ENCODE measurements around the gene GRIN3A. TPM values are rescaled to one million over a fixed set of nuclear protein-coding genes. Genes with fewer than 3 reads are reported as not detected.

Gene GRIN3A
- total RNA-seq = under 1 TPM in 1 of 4 donors, not detected in 3; 0.39 TPM

DNA sequence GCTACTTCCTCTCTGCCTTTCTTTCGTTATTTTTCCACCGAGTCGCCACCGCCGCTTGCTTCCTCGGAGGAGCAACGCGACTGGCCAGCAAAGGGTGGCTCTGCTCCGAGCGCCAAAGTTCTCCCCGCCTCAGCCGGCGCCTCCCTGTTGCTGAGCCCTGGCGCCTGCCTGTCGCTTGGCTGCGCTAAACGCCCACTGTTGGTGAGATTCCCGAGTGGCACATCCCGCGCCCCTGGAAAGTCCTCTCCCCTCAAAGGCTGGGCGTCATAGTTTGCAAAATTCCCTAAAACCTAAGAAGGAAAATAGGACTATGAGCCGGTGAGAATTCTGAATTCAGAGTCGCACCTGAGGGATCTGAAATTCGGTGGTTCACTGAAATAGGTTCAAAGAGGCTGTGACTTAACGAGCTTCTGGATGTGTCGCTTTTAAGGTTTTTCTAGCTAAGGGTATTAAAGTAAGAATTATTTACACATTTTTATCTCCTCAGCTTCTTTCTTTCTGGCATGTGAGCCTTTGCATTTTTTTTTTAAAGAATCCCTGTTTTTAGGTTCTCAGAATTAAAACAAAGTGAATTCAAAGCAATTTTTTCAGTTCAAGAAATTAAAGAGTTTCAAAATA, at the start of gene GRIN3A:
Gene GRIN3A (minus strand): TSS at position 82 of the 618 bp plus-strand sequence. CDS start 668 bp downstream, outside the sequence.
- Histone ChIP-seq H3K27me3 (peaks cover 0 to 60% of the 10 kb centered on the region in 2 donors), H3K4me1 (peaks cover 0 to 21% (median 12%) of the 10 kb centered on the region in 4 donors), H3K27ac (no peak within 1 kb of the TSS), H3K9me3 (no peaks in the 10 kb centered on the region), H3K4me3 (peak within 1 kb of the TSS; percentile 13 to 50 (median 32)), H3K36me3 (no peaks in the 10 kb centered on the region)
- no peak for DNase-seq (ENCODE audit: low spot score in 2 of 2)
- TF ChIP-seq, protein P1, sequence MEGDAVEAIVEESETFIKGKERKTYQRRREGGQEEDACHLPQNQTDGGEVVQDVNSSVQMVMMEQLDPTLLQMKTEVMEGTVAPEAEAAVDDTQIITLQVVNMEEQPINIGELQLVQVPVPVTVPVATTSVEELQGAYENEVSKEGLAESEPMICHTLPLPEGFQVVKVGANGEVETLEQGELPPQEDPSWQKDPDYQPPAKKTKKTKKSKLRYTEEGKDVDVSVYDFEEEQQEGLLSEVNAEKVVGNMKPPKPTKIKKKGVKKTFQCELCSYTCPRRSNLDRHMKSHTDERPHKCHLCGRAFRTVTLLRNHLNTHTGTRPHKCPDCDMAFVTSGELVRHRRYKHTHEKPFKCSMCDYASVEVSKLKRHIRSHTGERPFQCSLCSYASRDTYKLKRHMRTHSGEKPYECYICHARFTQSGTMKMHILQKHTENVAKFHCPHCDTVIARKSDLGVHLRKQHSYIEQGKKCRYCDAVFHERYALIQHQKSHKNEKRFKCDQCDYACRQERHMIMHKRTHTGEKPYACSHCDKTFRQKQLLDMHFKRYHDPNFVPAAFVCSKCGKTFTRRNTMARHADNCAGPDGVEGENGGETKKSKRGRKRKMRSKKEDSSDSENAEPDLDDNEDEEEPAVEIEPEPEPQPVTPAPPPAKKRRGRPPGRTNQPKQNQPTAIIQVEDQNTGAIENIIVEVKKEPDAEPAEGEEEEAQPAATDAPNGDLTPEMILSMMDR (IDR thresholded peaks at IDR 0.05) = no peak
- TF ChIP-seq POLR2A (IDR thresholded peaks at IDR 0.05) (no peak), EP300 (IDR thresholded peaks at IDR 0.05) (no peak)
- 2 to 4% methylated on average over 21 to 26 of the region's 26 CpGs for WGBS, 2 donors

DNA sequence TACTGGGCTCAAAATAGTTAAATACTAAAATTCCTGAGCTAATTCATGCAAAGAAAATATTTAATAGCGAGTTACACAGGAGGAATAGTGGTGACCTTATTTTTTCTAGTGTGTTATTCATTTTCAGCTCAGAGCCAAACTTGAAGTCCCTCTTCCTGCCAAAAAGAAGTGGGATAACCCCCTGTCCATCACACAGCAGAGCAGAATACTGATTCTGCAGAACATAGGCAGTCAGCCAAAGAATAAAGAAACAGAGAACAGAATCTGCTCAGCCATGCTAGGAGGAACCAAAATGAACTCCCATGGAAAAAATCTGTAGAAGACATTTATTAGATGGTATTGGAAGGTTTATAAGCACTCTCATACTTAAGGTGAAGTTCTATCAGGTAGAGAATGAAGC, 49.4 kb upstream of the GRIN3A start:
- Histone ChIP-seq H3K27ac (no peak overlapping the region), H3K27me3 (no peaks in the 10 kb centered on the region), H3K4me1 (no peaks in the 10 kb centered on the region), H3K36me3 (no peaks in the 10 kb centered on the region), H3K9me3 (no peaks in the 10 kb centered on the region), H3K4me3 (no peak overlapping the region)
- DNase-seq (ENCODE audit: low spot score in 2 of 2) = no peak
- TF ChIP-seq EP300 (IDR thresholded peaks at IDR 0.05) = no peak
- no peak for TF ChIP-seq POLR2A (IDR thresholded peaks at IDR 0.05)
- TF ChIP-seq, protein P1 (IDR thresholded peaks at IDR 0.05) = no peak
- 14 to 17% methylated on average over 1 of the region's 1 CpG for WGBS, 2 donors

DNA sequence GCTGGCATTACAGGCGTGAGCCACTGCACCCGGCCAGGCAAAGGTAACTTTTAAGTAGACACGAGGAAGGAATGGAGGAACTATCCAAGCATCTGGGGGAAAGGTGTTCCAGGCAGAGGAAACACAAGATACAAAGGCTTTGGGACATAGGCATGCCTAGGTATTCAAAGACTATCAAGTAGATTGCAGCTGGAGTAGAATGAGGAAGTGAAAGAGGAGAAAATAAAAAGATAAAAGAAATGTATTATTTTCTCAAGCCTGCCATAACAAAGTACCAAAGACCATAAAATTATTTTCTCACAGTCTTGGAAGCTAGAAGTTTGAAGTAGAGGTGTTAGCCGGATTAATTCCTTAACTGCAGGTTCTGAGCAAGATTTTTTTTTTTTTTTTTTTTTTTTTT, 39.9 kb upstream of the GRIN3A start:
- 92 to 94% methylated on average over 4 of the region's 4 CpGs for WGBS, 2 donors
- TF ChIP-seq, protein P1 (IDR thresholded peaks at IDR 0.05) = no peak
- TF ChIP-seq POLR2A (IDR thresholded peaks at IDR 0.05) (no peak), EP300 (IDR thresholded peaks at IDR 0.05) (no peak)
- no peaks in the 10 kb centered on the region for H3K36me3 ChIP-seq
- no peaks in the 10 kb centered on the region for H3K27me3 ChIP-seq
- DNase-seq (ENCODE audit: low spot score in 2 of 2) = no peak
- no peaks in the 10 kb centered on the region for H3K4me1 ChIP-seq
- no peak overlapping the region for H3K4me3 ChIP-seq
- H3K27ac ChIP-seq = no peak overlapping the region
- H3K9me3 ChIP-seq = no peaks in the 10 kb centered on the region

DNA sequence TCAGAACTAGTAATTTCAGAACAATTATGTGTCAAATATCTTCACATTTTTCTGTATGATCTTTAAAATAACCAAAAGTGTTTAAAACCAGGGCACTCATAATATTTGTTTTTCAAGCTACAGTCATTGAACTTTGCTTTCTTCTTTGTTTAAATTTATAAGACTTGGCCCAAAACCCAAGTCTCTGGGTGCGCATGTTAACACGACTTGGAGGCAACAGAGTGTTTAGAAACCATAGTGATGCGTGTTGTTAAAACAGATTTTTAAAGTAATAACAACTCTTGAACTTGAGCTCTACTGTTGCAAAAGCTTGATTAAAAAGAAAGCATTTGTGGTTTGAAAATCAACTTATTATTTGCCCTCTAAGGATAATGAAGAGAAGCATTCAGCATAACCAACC, 26.0 kb upstream of the GRIN3A start:
- 37 to 47% methylated on average over 3 of the region's 3 CpGs for WGBS, 2 donors
- no peak for DNase-seq (ENCODE audit: low spot score in 2 of 2)
- no peaks in the 10 kb centered on the region for H3K9me3 ChIP-seq

GRCh38 chr9:101758304-101758930, 20.0 kb upstream of the GRIN3A start:
- no peak overlapping the region for H3K27ac ChIP-seq
- no peak for DNase-seq (ENCODE audit: low spot score in 2 of 2)
- H3K4me3 ChIP-seq = no peak overlapping the region
- WGBS, 2 donors = 45 to 59% methylated on average over 2 of the region's 2 CpGs
- no peaks in the 10 kb centered on the region for H3K4me1 ChIP-seq
- H3K36me3 ChIP-seq = no peaks in the 10 kb centered on the region
- H3K27me3 ChIP-seq = no peaks in the 10 kb centered on the region
- no peak for TF ChIP-seq POLR2A (IDR thresholded peaks at IDR 0.05)
- TF ChIP-seq, protein P1 (IDR thresholded peaks at IDR 0.05) = no peak
- no peak for TF ChIP-seq EP300 (IDR thresholded peaks at IDR 0.05)
- no peaks in the 10 kb centered on the region for H3K9me3 ChIP-seq

More for the DNA sequence above, 26.0 kb upstream of the GRIN3A start:
- no peak overlapping the region for H3K27ac ChIP-seq
- no peaks in the 10 kb centered on the region for H3K4me1 ChIP-seq
- no peak overlapping the region for H3K4me3 ChIP-seq
- no peaks in the 10 kb centered on the region for H3K27me3 ChIP-seq
- TF ChIP-seq POLR2A (IDR thresholded peaks at IDR 0.05) = no peak
- TF ChIP-seq, protein P1 (IDR thresholded peaks at IDR 0.05) = no peak
- no peak for TF ChIP-seq EP300 (IDR thresholded peaks at IDR 0.05)
- no peaks in the 10 kb centered on the region for H3K36me3 ChIP-seq
